HG02943 (cell line): ENCODE measurements around the gene FASTKD1.

ENCODE experiments used
- ATAC-seq: cut with Tn5 transposase; IDR thresholded peaks from one replicate; pipeline ENCODE4 v1.9.1; 2021; ENCODE audit warnings: mild to moderate bottlenecking, low read depth, moderate library complexity; ENCODE audit not compliant: unreplicated experiment

FASTKD1 gene

GRCh38 chr2:169509955-169510354 is 63.7 kb downstream of the FASTKD1 start:
- ATAC-seq, result no peak

GRCh38 chr2:169509298-169509885 is 64.3 kb downstream of the FASTKD1 start, which contains the start of gene KLHL41:
Gene KLHL41, plus strand, starts transcription at chr2:169509702. Its CDS starts 77 bp downstream, at chr2:169509779.
- no peak for ATAC-seq

GRCh38 chr2:169507698-169508097 is 66.0 kb downstream of the FASTKD1 start:
- no peak for ATAC-seq

- no peak for ATAC-seq
Observed at GRCh38 chr2:169504651-169505050, 69.0 kb downstream of the FASTKD1 start.

- ATAC-seq, result no peak
Observed at GRCh38 chr2:169495310-169495928, 78.2 kb downstream of the FASTKD1 start.

GRCh38 chr2:169493360-169493759 is 80.3 kb downstream of the FASTKD1 start:
- ATAC-seq, result no peak

GRCh38 chr2:169491378-169491777 is 82.3 kb downstream of the FASTKD1 start:
- no peak for ATAC-seq

GRCh38 chr2:169490834-169491233 is 82.8 kb downstream of the FASTKD1 start:
- ATAC-seq, result no peak

GRCh38 chr2:169486487-169486886 is 87.2 kb downstream of the FASTKD1 start:
- no peak for ATAC-seq

GRCh38 chr2:169485650-169486138 is 88.0 kb downstream of the FASTKD1 start:
- ATAC-seq, result no peak

GRCh38 chr2:169480079-169480465 is 93.6 kb downstream of the FASTKD1 start:
- no peak for ATAC-seq
